Omental fat pad (tissue), 4 donors: ENCODE data around the gene PHF14. TPM values are rescaled to one million over a fixed set of nuclear protein-coding genes. Genes with fewer than 3 reads are reported as not detected.
A peak's percentile ranks its signal among the peaks of the same experiment; 100 is the strongest.
"Not testable (repeated sequence)": the region's sequence is repeated elsewhere in the genome, so short reads cannot be mapped to it uniquely, and the experiment has no call there.

ENCODE experiments used
- ATAC-seq: fragments of 150-250 bp; one replicate; pipeline ENCODE4 v1.9.1; 2016; ENCODE audit warnings: mild to moderate bottlenecking, moderate library complexity; ENCODE audit not compliant: low FRiP score
- DNase-seq: peaks from one replicate; pipeline ENCODE4 v3.0.0-alpha.2; 2019; ENCODE audit warnings: low spot score
- CTCF ChIP-seq, 3 donors: fragments of 450-650 bp; IDR thresholded peaks; one replicate each; pipeline ENCODE4 v1.5.1; 2016 to 2017; ENCODE audit warnings: antibody characterized with exemption in 3 of 3, mild to moderate bottlenecking in 3 of 3, moderate library complexity in 2 of 3
- total RNA-seq, 4 donors: library from RNA; depleted of rRNA; stranded (reverse); fragments of >200 nt; gene quantifications; one replicate each; pipeline ENCODE4 v1.1.0, GENCODE V29; 2016

The PHF14 gene
- 10 to 100 TPM; 23.2 to 46.8 (median 29.2) TPM for total RNA-seq

- DNase-seq: peak; percentile 80
- TF ChIP-seq CTCF (IDR thresholded peaks at IDR 0.05): no peak
- peak; percentile 100 for ATAC-seq
These were observed at the start of gene PHF14 for GRCh38 chr7:10973061-10973941. Gene PHF14 (plus strand): TSS chr7:10973872. CDS start chr7:10974324, 452 bp downstream.

GRCh38 chr7:10924370-10924769 lies 49.3 kb upstream of the PHF14 start:
- TF ChIP-seq CTCF (IDR thresholded peaks at IDR 0.05): no peak
- ATAC-seq (no peak), DNase-seq (no peak)

GRCh38 chr7:10928203-10928602 lies 45.5 kb upstream of the PHF14 start:
- not testable (repeated sequence) for DNase-seq, ATAC-seq

- DNase-seq: no peak
- TF ChIP-seq CTCF (IDR thresholded peaks at IDR 0.05): no peak
- no peak for ATAC-seq
These were observed 43.1 kb upstream of the PHF14 start for GRCh38 chr7:10930551-10930950.

- TF ChIP-seq CTCF (IDR thresholded peaks at IDR 0.05): no peak
- DNase-seq: no peak
- no peak for ATAC-seq
These were observed 42.5 kb upstream of the PHF14 start for GRCh38 chr7:10931161-10931560.

- no peak for TF ChIP-seq CTCF (IDR thresholded peaks at IDR 0.05)
- no peak for ATAC-seq
- DNase-seq: no peak
These were observed 39.4 kb upstream of the PHF14 start for GRCh38 chr7:10934292-10934691.

GRCh38 chr7:10939237-10939910 lies 34.3 kb upstream of the PHF14 start:
- no peak for TF ChIP-seq CTCF (IDR thresholded peaks at IDR 0.05)
- DNase-seq (no peak), ATAC-seq (peak; percentile 32)
